Aortic smooth muscle cell (primary cell): Measurements from ENCODE around the gene CDH22. TPM values are rescaled to one million over a fixed set of nuclear protein-coding genes. Genes with fewer than 3 reads are reported as not detected.

Experiments used
- total RNA-seq: library from RNA; depleted of rRNA; stranded (reverse); fragments of >200 nt; gene quantifications from 2 replicates; pipeline ENCODE4 v1.2.3, GENCODE V29; 2014

The CDH22 gene, protein sequence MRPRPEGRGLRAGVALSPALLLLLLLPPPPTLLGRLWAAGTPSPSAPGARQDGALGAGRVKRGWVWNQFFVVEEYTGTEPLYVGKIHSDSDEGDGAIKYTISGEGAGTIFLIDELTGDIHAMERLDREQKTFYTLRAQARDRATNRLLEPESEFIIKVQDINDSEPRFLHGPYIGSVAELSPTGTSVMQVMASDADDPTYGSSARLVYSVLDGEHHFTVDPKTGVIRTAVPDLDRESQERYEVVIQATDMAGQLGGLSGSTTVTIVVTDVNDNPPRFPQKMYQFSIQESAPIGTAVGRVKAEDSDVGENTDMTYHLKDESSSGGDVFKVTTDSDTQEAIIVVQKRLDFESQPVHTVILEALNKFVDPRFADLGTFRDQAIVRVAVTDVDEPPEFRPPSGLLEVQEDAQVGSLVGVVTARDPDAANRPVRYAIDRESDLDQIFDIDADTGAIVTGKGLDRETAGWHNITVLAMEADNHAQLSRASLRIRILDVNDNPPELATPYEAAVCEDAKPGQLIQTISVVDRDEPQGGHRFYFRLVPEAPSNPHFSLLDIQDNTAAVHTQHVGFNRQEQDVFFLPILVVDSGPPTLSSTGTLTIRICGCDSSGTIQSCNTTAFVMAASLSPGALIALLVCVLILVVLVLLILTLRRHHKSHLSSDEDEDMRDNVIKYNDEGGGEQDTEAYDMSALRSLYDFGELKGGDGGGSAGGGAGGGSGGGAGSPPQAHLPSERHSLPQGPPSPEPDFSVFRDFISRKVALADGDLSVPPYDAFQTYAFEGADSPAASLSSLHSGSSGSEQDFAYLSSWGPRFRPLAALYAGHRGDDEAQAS
- total RNA-seq = not detected in 2 replicates

DNA sequence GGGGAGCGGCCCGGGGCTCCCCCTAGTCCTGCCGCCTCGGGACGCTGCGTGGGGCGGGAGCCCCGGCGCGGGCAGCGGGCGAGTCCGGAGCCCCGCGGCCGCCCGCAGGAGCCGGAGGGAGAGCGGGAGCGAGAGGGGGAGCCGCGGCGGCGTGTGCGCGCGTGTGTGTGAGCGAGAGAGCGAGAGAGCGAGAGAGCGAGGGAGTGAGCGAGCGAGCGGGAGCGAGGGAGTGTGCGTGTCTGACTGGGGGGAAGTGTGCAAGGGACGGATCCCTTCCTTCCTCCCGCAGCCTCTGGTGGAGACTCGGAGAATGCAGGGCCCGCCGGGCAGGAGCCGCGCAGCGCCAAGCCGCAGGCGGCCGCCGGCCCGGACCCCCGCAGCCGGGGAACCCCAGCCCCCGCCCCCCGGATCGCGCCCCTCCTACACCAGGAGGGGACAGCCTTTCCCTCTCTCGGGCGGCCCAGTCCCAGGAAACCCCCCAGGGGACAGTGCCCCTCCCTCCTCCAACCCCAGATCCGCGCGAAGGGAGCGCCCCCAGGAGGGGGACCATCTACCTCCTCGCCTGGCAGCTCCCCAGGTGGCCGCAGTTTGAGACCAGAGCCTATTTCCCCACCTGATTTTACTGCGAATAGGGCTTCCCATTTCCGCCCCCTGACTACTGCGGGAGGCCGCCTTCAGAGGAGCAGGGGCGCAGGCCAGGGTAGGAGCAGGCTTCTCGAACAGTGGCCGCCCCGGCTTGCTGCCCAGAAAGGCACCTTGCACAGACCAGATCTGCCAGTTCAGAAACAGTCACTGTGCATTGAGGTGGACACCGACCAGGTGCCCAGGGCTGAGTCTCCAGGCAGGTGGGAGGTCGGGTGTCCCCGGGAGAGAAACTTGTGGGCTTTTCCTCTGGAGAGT, at the start of gene CDH22:
TSS of gene CDH22 (minus strand) at position 241 of the 900 bp plus-strand sequence. CDS start 57,204 bp downstream, outside the sequence.

Other genes with a start within 250 kb of the CDH22 start
- gene NCOA5, start 218.5 kb downstream of the CDH22 start, total RNA-seq = 7.8 and 9.3 TPM in 2 replicates
- 7.3 and 7.8 TPM in 2 replicates for gene CD40, start 190.2 kb downstream of the CDH22 start, total RNA-seq
- gene ELMO2, start 98.1 kb upstream of the CDH22 start, total RNA-seq = 29.5 and 40.2 TPM in 2 replicates
- gene ZNF334, start 205.1 kb upstream of the CDH22 start, total RNA-seq = 0.25 and 1.8 TPM in 2 replicates
- gene OCSTAMP, start 242.2 kb upstream of the CDH22 start, total RNA-seq = not detected in 2 replicates